Transverse colon (tissue), 4 donors: ENCODE measurements around the gene GNAO1. TPM values are rescaled to one million over a fixed set of nuclear protein-coding genes. Genes with fewer than 3 reads are reported as not detected.

ENCODE experiments used
- DNase-seq: peaks from one replicate; pipeline ENCODE4 v3.0.0-alpha.2; 2019
- H3K27ac ChIP-seq, 4 donors: fragments of 200-600 bp; sonication (generic); 2 replicates each; pipeline ENCODE4 v1.5.1; 2016 to 2018; ENCODE audit warnings: inconsistent platforms in 4 of 4
- H3K27me3 ChIP-seq: fragments of 200-600 bp; sonication (generic); 2 replicates; pipeline ENCODE4 v1.5.1; 2017; ENCODE audit warnings: inconsistent platforms
- H3K36me3 ChIP-seq, 4 donors: fragments of 200-600 bp; sonication (generic); 2 replicates each; pipeline ENCODE4 v1.5.1; 2017 to 2019; ENCODE audit warnings: inconsistent platforms in 4 of 4
- H3K4me1 ChIP-seq, 4 donors: fragments of 200-600 bp; sonication (generic); 2 replicates each; pipeline ENCODE4 v1.5.1; 2017 to 2020; ENCODE audit warnings: inconsistent platforms in 4 of 4
- H3K4me3 ChIP-seq, 4 donors: fragments of 200-600 bp; sonication (generic); 1 replicate in 1 of 4; 2 replicates in 3 of 4; pipeline versions ENCODE4 v1.5.1 to v1.6.1; 2017 to 2019; ENCODE audit warnings: inconsistent platforms in 4 of 4
- H3K9me3 ChIP-seq, 2 donors: fragments of 200-600 bp; sonication (generic); 2 replicates each; pipeline ENCODE4 v1.5.1; 2017 to 2019; ENCODE audit warnings: inconsistent platforms in 2 of 2
- CTCF ChIP-seq, 5 experiments: fragments of 200-600 bp in 3 of 5; fragments of 450-650 bp in 2 of 5; sonication (generic) in 3 of 5; IDR thresholded peaks; 1 replicate in 2 of 5; 2 replicates in 3 of 5; pipeline ENCODE4 v1.5.1; 2016 to 2017; ENCODE audit warnings: antibody characterized with exemption in 5 of 5, inconsistent platforms in 3 of 5, mild to moderate bottlenecking in 2 of 5, moderate library complexity in 1 of 5
- EP300 ChIP-seq: sonication (generic); formaldehyde crosslinking; IDR thresholded peaks from one replicate; pipeline ENCODE4 v1.6.1; 2017; ENCODE audit warnings: antibody characterized with exemption, low read depth
- POLR2A ChIP-seq: fragments of 450-650 bp; IDR thresholded peaks from one replicate; pipeline ENCODE4 v1.6.1; 2016; ENCODE audit warnings: antibody characterized with exemption, mild to moderate bottlenecking, moderate library complexity
- POLR2AphosphoS5 ChIP-seq, 3 donors: sonication (generic); formaldehyde crosslinking; IDR thresholded peaks; one replicate each; pipeline ENCODE4 v1.6.1; 2016; ENCODE audit warnings: antibody characterized with exemption in 3 of 3
- WGBS, 2 donors: methylation state at CpG; one replicate each; pipeline ENCODE4 v1.1.5; 2018; ENCODE audit warnings: low coverage in 1 of 2; 5-methylcytosine and 5-hydroxymethylcytosine counted together
- in situ Hi-C, 4 donors: fragments of 200-750 bp; cut with MboI; loops; one replicate each; pipeline versions ENCODE4 v1.15.0 to v1.15.1; 2017; ENCODE audit warnings: low sequenced_read_pairs in 3 of 4, low pct_ligation_motif_present in 1 of 4, low pct_unique_long_range_greater_than_20kb in 1 of 4
- intact Hi-C: fragments of 100-400 bp; cut with DNase I; formaldehyde crosslinking; loops from one replicate; pipeline ENCODE4 v1.15.1; 2023; ENCODE audit warnings: low total_unique reads
- total RNA-seq, 4 donors: library from RNA; depleted of rRNA; stranded (reverse); fragments of >200 nt; gene quantifications; one replicate each; pipeline ENCODE4 v1.1.0, GENCODE V29; 2016

GNAO1 gene
- total RNA-seq, 4 donors from 2014 or later, result 7.3 to 25.4 (median 11.3) TPM

- no peak for TF ChIP-seq POLR2A
- TF ChIP-seq EP300, result no peak
- TF ChIP-seq CTCF (IDR thresholded peaks at IDR 0.05), result no peak
- no peak for TF ChIP-seq POLR2AphosphoS5 (IDR thresholded peaks at IDR 0.05)
- H3K4me1 ChIP-seq, result peaks cover 4 to 31% (median 8%) of the 10 kb centered on the region in 4 donors
- DNase-seq, result no peak
- H3K27me3 ChIP-seq, result peaks cover 35% of the 10 kb centered on the region
- WGBS, 2 donors, result 53 to 61% methylated on average over 9 to 11 of the region's 11 CpGs
- H3K4me3 ChIP-seq, result no peak overlapping the region
- H3K9me3 ChIP-seq, result no peaks in the 10 kb centered on the region
- no peak overlapping the region for H3K27ac ChIP-seq
- in situ Hi-C loops, result no loop called here
- H3K36me3 ChIP-seq, result no peaks in the 10 kb centered on the region
- intact Hi-C loops, result no loop called here
Observed at GRCh38 chr16:56197192-56197992, 6.1 kb downstream of the GNAO1 start.

- intact Hi-C loops, result no loop called here
- Histone ChIP-seq H3K27me3 (peaks cover 27% of the 10 kb centered on the region), H3K4me1 (peaks cover 4 to 32% (median 7%) of the 10 kb centered on the region in 4 donors), H3K27ac (no peak overlapping the region), H3K36me3 (no peaks in the 10 kb centered on the region), H3K9me3 (no peaks in the 10 kb centered on the region), H3K4me3 (no peak overlapping the region)
- DNase-seq, result no peak
- in situ Hi-C loops, result no loop called here
- no peak for TF ChIP-seq POLR2AphosphoS5 (IDR thresholded peaks at IDR 0.05)
- TF ChIP-seq CTCF (IDR thresholded peaks at IDR 0.05), result no peak
- TF ChIP-seq EP300, result no peak
- no peak for TF ChIP-seq POLR2A
Observed at GRCh38 chr16:56198006-56198754, 6.9 kb downstream of the GNAO1 start.

- TF ChIP-seq POLR2AphosphoS5 (IDR thresholded peaks at IDR 0.05) (no peak), EP300 (no peak), POLR2A (no peak), CTCF (IDR thresholded peaks at IDR 0.05) (no peak)
- WGBS, 2 donors, result 59% methylated on average over 4 of the region's 4 CpGs; no CpG with 5 or more reads in 1 of the 2 donors
- Histone ChIP-seq H3K27ac (no peak overlapping the region), H3K9me3 (no peaks in the 10 kb centered on the region), H3K36me3 (no peaks in the 10 kb centered on the region), H3K4me1 (peaks cover 4 to 29% (median 5%) of the 10 kb centered on the region in 4 donors), H3K4me3 (no peak overlapping the region), H3K27me3 (peaks cover 22% of the 10 kb centered on the region)
- in situ Hi-C loops (no loop called here), intact Hi-C loops (no loop called here)
- no peak for DNase-seq
Observed at GRCh38 chr16:56198755-56199114, 7.4 kb downstream of the GNAO1 start.

GRCh38 chr16:56199164-56199563 lies 7.9 kb downstream of the GNAO1 start:
- peaks cover 17% of the 10 kb centered on the region for H3K27me3 ChIP-seq
- intact Hi-C loops (no loop called here), in situ Hi-C loops (no loop called here)
- WGBS, 2 donors, result 75% methylated on average over 2 of the region's 2 CpGs; no CpG with 5 or more reads in 1 of the 2 donors
- H3K36me3 ChIP-seq, result no peaks in the 10 kb centered on the region
- H3K4me1 ChIP-seq, result peaks cover under 1 to 24% (median 2%) of the 10 kb centered on the region in 4 donors
- no peak for TF ChIP-seq CTCF (IDR thresholded peaks at IDR 0.05)
- DNase-seq, result no peak
- no peak overlapping the region for H3K4me3 ChIP-seq
- H3K27ac ChIP-seq, result no peak overlapping the region
- no peaks in the 10 kb centered on the region for H3K9me3 ChIP-seq
